HepG2 (cell line): ENCODE measurements around the gene HAPLN2. TPM values are rescaled to one million over a fixed set of nuclear protein-coding genes. Genes with fewer than 3 reads are reported as not detected.

Source experiments
- ATAC-seq: fragments of 200-7000 bp; cut with Tn5 transposase; 3 replicates; pipeline ENCODE4 v1.9.1; 2020; ENCODE audit warnings: mild to moderate bottlenecking, moderate library complexity
- BruUV-seq: library from RNA; stranded (reverse); fragments of 400-500 nt; replicated peaks from 2 replicates; lab custom pipeline; 2021; lab: Mats Ljungman, UMichigan
- CTCF ChIA-PET: fragments of 300-600 bp; formaldehyde crosslinking; extraction: SDS; loops from one replicate; lab custom pipeline; 2021; ENCODE audit warnings: low total read pairs, inconsistent platforms, low intra/inter-chr PET ratio; lab: Yijun Ruan, JAX
- POLR2A ChIA-PET: fragments of 350-600 bp; sonication (Branson Sonifier 250); formaldehyde crosslinking; loops from one replicate; lab custom pipeline; 2020; ENCODE audit warnings: antibody characterized with exemption, inconsistent platforms; lab: Yijun Ruan, JAX
- DNase-seq: peaks from one replicate; pipeline ENCODE4 v3.0.0-alpha.2; 2015; ENCODE audit warnings: low spot score
- FAIRE-seq: peaks from 3 replicates; lab custom pipeline; 2011; peaks lifted over from hg19 to GRCh38; lab: Jason Lieb, UNC
- H2AFZ ChIP-seq: one replicate; pipeline ENCODE4 v1.6.1; 2011; ENCODE audit warnings: low read length, inconsistent platforms
- H3K27ac ChIP-seq: fragments of 300-600 bp; 3 replicates; pipeline ENCODE4 v1.8.0; 2011; ENCODE audit warnings: mixed run types, mild to moderate bottlenecking, mixed read lengths, low read length, inconsistent platforms; ENCODE audit not compliant: insufficient read depth; ENCODE audit errors: extremely low read length
- H3K27me3 ChIP-seq, 2 experiments: fragments of 200-600 bp in 1 of 2; 2 replicates in 1 of 2; 3 replicates in 1 of 2; pipeline versions ENCODE4 v1.6.0 to v1.8.0; 2011; ENCODE audit warnings: low read length in 2 of 2, mild to moderate bottlenecking in 2 of 2, moderate library complexity in 2 of 2, inconsistent platforms in 1 of 2; ENCODE audit not compliant: insufficient read depth in 2 of 2, control insufficient read depth in 1 of 2
- H3K36me3 ChIP-seq, 2 experiments: fragments of 200-600 bp in 1 of 2; replicated peaks in 1 of 2; 2 replicates in 1 of 2; 3 replicates in 1 of 2; pipeline versions ENCODE4 v1.5.1 to v1.8.0; 2011; ENCODE audit warnings: low read length in 2 of 2, inconsistent platforms in 1 of 2; ENCODE audit not compliant: insufficient read depth in 2 of 2, control insufficient read depth in 1 of 2
- H3K4me1 ChIP-seq: 2 replicates; pipeline ENCODE4 v1.5.1; 2012; ENCODE audit warnings: low read length, inconsistent platforms; ENCODE audit not compliant: insufficient read depth
- H3K4me2 ChIP-seq: 2 replicates; pipeline ENCODE4 v1.6.0; 2011; ENCODE audit warnings: low read depth, low read length, inconsistent platforms
- H3K4me3 ChIP-seq, 3 experiments: fragments of 200-600 bp in 1 of 3; sonication (generic), shearing (Covaris generic) in 1 of 3; replicated peaks in 1 of 3; 2 replicates each; pipeline ENCODE4 v1.5.1; 2011 to 2016; ENCODE audit warnings: low read length in 3 of 3, inconsistent platforms in 2 of 3, low read depth in 2 of 3, mild to moderate bottlenecking in 2 of 3, control low read depth in 1 of 3, mixed read lengths in 1 of 3; ENCODE audit not compliant: insufficient read depth in 1 of 3
- H3K79me2 ChIP-seq: one replicate; pipeline ENCODE4 v1.6.1; 2011; ENCODE audit warnings: low read length, inconsistent platforms; ENCODE audit not compliant: insufficient read depth
- H3K9ac ChIP-seq: 2 replicates; pipeline ENCODE4 v1.6.0; 2011; ENCODE audit warnings: mild to moderate bottlenecking, low read depth, low read length, inconsistent platforms; ENCODE audit not compliant: insufficient read depth
- H3K9me3 ChIP-seq: 2 replicates; pipeline ENCODE4 v1.5.1; 2012; ENCODE audit warnings: mild to moderate bottlenecking, low read length
- H4K20me1 ChIP-seq: 2 replicates; pipeline ENCODE4 v1.6.0; 2011; ENCODE audit warnings: inconsistent platforms, mild to moderate bottlenecking, low read length, moderate library complexity; ENCODE audit not compliant: insufficient read depth
- AGO2 ChIP-seq: fragments of 200-400 bp; formaldehyde crosslinking; optimal IDR thresholded peaks from 2 replicates; pipeline ENCODE3; 2017; ENCODE audit warnings: mild to moderate bottlenecking, low read depth, low read length, moderate library complexity
- ERF ChIP-seq: IDR thresholded peaks from 2 replicates; pipeline ENCODE4 v1.6.1; 2018; ENCODE audit warnings: missing biosample characterization, missing genetic modification reagents
- ZBTB34 ChIP-seq: sonication (generic); formaldehyde crosslinking; IDR thresholded peaks from 2 replicates; pipeline ENCODE4 v1.8.0; 2022; ENCODE audit warnings: mild to moderate bottlenecking, missing genetic modification reagents
- ZNF263 ChIP-seq: sonication (generic); formaldehyde crosslinking; IDR thresholded peaks from 2 replicates; pipeline ENCODE4 v1.4.0; 2020; ENCODE audit warnings: missing genetic modification reagents
- WGBS: methylation state at CpG from one replicate; pipeline ENCODE4 v1.1.6; 2017; ENCODE audit warnings: low lambda C conversion rate; 5-methylcytosine and 5-hydroxymethylcytosine counted together
- in situ Hi-C: cut with HindIII; loops from 2 replicates; pipeline ENCODE4 v1.10.0; 2017; ENCODE audit warnings: low pct_unique_long_range_greater_than_20kb; ENCODE audit not compliant: extremely low pct_ligation_motif_present
- intact Hi-C: fragments of 100-400 bp; cut with micrococcal nuclease; formaldehyde crosslinking; loops from one replicate; pipeline ENCODE4 v1.10.0; 2022; ENCODE audit not compliant: unreplicated experiment
- polyA plus RNA-seq, 8 experiments: library from polyadenylated mRNA; depleted of rRNA in 3 of 8; stranded (reverse) in 7 of 8; unstranded in 1 of 8; fragments of >200 nt; fragmentation: Illumina TruSeq in 4 of 8; extraction: Trizol in 4 of 8; gene quantifications; 2 replicates each; pipeline versions ENCODE4 v1.2.1 to v1.2.3, GENCODE V29; 2011 to 2016; ENCODE audit warnings: low read depth in 4 of 8, missing spikeins in 1 of 8, mixed read lengths in 1 of 8; ENCODE audit not compliant: insufficient read depth in 1 of 8
- total RNA-seq, 5 experiments: library from RNA; depleted of rRNA; stranded (reverse); fragments of >200 nt; fragmentation: Illumina TruSeq; extraction: Trizol; gene quantifications; 2 replicates each; pipeline ENCODE4 v1.2.3, GENCODE V29; 2016; ENCODE audit warnings: low read depth in 1 of 5

The HAPLN2 gene
- total and polyA plus RNA-seq, 2 of the 13 experiments (the other 11 are each of a cell fraction or from before 2014, with no cell fraction given), result not detected

- H3K4me1 ChIP-seq, result peaks cover 60% of the 10 kb centered on the region
- no peak overlapping the region for H3K27ac ChIP-seq
- H3K9ac ChIP-seq, result no peak overlapping the region
- FAIRE-seq, result no peak
- no peaks in the 10 kb centered on the region for H3K27me3 ChIP-seq
- no peak overlapping the region for H3K4me3 ChIP-seq
- in situ Hi-C loops, result no loop called here
- intact Hi-C loops, result loop anchor here (10.0 kb wide), 1 partner anchor 56 kb away; the partner anchor contains the start of genes ISG20L2 and METTL25B
- no peaks in the 10 kb centered on the region for H3K36me3 ChIP-seq
- peak; percentile 18 for ATAC-seq
- 67% methylated on average over 13 of the region's 17 CpGs for WGBS
- H3K4me2 ChIP-seq, result no peak overlapping the region
- CTCF ChIA-PET, result no interaction called here
- H3K9me3 ChIP-seq, result no peaks in the 10 kb centered on the region
- TF ChIP-seq ERF (CRISPR knock-in tag) (no peak), AGO2 (peak; percentile 63)
- H2AFZ ChIP-seq, result no peak overlapping the region
- DNase-seq, result no peak
- no peaks in the 10 kb centered on the region for H3K79me2 ChIP-seq
- BruUV-seq, result TSS peak; percentile 4
- POLR2A ChIA-PET, result no interaction called here
- no peaks in the 10 kb centered on the region for H4K20me1 ChIP-seq
Measured at GRCh38 chr1:156668801-156669637, 49.8 kb downstream of the HAPLN2 start.

- Histone ChIP-seq H3K36me3 (no peaks in the 10 kb centered on the region), H2AFZ (no peak overlapping the region)
- WGBS, result 36% methylated on average over 4 of the region's 5 CpGs
- TF ChIP-seq ZBTB34, result no peak
- peak; percentile 75 for TF ChIP-seq ZNF263
- TF ChIP-seq, all 625 proteins: peak for 1
- Histone ChIP-seq H4K20me1 (no peaks in the 10 kb centered on the region), H3K4me2 (no peak overlapping the region), H3K27ac (no peak overlapping the region), H3K9me3 (no peaks in the 10 kb centered on the region), H3K9ac (no peak overlapping the region), H3K4me1 (peaks cover 60% of the 10 kb centered on the region), H3K4me3 (no peak overlapping the region), H3K79me2 (no peaks in the 10 kb centered on the region), H3K27me3 (no peaks in the 10 kb centered on the region)
- ChIA-PET POLR2A (interaction anchor here (9.1 kb wide), 1 partner anchor 7 kb away, joined by 189 read pairs; no protein-coding TSS in a partner anchor), CTCF (no interaction called here)
- in situ Hi-C loops, result no loop called here
- no peak for FAIRE-seq
- no peak for ATAC-seq
- no peak for DNase-seq
- BruUV-seq, result no TSS peak
- intact Hi-C loops, result loop anchor here (10.0 kb wide), 1 partner anchor 55 kb away; the partner anchor contains the start of genes ISG20L2 and METTL25B
Measured at GRCh38 chr1:156669794-156670193, 50.6 kb downstream of the HAPLN2 start.
